NB4 (cell line): ENCODE measurements around the gene MAP4K4.

Experiments used
- DNase-seq: peaks from one replicate; pipeline ENCODE4 v3.0.0; 2010; ENCODE audit warnings: low read depth
- H3K4me3 ChIP-seq: one replicate; pipeline ENCODE4 v1.5.1; 2011; ENCODE audit warnings: mild to moderate bottlenecking, low read depth, low read length, moderate library complexity
- MYC ChIP-seq: IDR thresholded peaks from 2 replicates; pipeline ENCODE4 v1.6.1; 2011; ENCODE audit warnings: low read depth, low read length
- POLR2A ChIP-seq: IDR thresholded peaks from 2 replicates; pipeline ENCODE4 v1.6.1; 2011; ENCODE audit warnings: mild to moderate bottlenecking; ENCODE audit not compliant: insufficient read length; ENCODE audit errors: extremely low read depth
- TF ChIP-seq, protein P1 (sequence below): IDR thresholded peaks from 2 replicates; pipeline ENCODE4 v1.6.1; 2011; ENCODE audit warnings: low read depth, low read length
- TF ChIP-seq, protein P2 (sequence below): IDR thresholded peaks from one replicate; pipeline ENCODE4 v1.5.1; 2012; ENCODE audit warnings: low read depth, low read length

The MAP4K4 gene

DNA sequence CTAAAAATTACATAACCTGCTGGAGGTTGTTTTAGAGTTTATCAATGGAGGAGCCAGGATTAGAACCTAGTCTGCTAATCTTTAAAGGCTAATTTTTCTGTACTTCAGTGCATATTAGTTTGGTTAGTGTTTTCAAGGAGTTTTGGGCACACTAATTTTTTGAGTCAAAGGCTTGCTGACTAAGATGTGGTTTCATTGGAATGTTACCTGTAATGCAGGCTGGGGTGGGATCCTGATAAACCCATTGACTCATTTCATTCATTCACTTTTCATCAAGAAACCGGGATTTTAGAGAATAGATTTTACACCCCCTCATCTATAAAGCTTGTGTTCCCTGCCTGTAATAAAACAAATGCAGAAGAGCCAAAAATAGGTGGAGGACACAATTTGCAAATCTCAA, 202.4 kb downstream of the MAP4K4 start:
- H3K4me3 ChIP-seq: no peak overlapping the region
- DNase-seq: no peak
- TF ChIP-seq, protein P1, sequence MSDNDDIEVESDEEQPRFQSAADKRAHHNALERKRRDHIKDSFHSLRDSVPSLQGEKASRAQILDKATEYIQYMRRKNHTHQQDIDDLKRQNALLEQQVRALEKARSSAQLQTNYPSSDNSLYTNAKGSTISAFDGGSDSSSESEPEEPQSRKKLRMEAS: no peak
- TF ChIP-seq, protein P2, sequence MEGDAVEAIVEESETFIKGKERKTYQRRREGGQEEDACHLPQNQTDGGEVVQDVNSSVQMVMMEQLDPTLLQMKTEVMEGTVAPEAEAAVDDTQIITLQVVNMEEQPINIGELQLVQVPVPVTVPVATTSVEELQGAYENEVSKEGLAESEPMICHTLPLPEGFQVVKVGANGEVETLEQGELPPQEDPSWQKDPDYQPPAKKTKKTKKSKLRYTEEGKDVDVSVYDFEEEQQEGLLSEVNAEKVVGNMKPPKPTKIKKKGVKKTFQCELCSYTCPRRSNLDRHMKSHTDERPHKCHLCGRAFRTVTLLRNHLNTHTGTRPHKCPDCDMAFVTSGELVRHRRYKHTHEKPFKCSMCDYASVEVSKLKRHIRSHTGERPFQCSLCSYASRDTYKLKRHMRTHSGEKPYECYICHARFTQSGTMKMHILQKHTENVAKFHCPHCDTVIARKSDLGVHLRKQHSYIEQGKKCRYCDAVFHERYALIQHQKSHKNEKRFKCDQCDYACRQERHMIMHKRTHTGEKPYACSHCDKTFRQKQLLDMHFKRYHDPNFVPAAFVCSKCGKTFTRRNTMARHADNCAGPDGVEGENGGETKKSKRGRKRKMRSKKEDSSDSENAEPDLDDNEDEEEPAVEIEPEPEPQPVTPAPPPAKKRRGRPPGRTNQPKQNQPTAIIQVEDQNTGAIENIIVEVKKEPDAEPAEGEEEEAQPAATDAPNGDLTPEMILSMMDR: no peak
- no peak for TF ChIP-seq MYC

DNA sequence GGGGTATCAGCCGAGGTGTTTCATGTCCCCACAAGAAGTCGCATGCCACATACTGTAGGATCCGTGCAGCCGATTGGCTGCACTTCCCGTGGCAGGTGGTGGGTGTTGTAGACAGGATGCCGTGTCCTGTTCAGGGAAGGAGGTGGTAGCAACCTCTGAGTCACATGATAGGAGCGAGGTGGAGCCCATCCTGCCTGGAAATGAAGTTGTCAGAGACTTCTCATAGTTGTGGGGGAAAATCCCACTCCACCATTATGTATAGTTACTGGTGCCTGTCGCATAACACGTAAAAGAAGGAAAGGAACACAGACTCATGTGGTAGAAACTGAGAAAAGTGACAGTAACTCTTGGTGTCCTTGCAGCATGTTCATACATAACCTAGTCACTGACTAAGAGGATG, 202.9 kb downstream of the MAP4K4 start:
- TF ChIP-seq, protein P1: no peak
- TF ChIP-seq, protein P2: no peak
- no peak for TF ChIP-seq MYC
- TF ChIP-seq POLR2A: no peak
- no peak overlapping the region for H3K4me3 ChIP-seq
- DNase-seq: no peak

DNA sequence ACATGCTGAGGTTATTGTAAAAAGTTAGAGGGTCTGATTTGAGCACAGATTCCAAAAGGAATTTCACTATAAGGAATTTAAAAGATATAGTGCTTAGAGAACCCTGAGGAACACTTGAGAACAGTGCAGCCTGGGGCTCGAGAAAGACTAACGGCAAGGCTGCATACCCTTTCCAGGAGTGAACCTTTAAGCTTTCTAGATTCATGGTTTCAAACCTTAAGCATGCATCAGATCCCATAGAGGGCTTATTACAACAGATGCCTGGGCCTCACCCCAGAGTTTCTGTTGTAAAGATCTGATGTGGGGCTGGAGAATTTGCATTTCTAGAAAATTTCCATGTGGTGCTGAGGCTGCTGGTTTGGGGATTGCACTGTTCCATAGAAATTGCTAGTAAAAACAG, 203.7 kb downstream of the MAP4K4 start:
- no peak for DNase-seq
- TF ChIP-seq, protein P2: no peak
- TF ChIP-seq MYC (no peak), POLR2A (no peak)
- TF ChIP-seq, protein P1: no peak
- no peak overlapping the region for H3K4me3 ChIP-seq

DNA sequence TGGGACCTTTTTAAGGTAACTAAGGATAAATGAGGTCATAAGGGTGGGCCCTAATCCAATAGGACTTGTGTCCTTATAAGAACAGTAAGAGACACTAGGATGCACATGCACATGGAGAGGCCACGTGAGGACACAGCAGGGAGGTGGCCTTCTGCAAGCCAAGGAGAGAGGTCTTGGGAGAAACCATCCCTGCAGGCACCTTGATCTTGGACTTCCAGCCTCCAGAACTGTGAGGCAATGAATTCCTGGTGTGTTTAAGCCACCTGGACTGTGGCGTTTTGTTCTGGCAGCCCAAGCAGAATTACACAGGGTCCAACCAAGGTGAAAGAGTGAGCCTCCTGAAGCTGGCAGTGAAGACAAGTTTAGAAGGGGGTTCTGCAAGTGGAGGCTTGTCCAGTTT, 204.7 kb downstream of the MAP4K4 start:
- DNase-seq: no peak
- TF ChIP-seq POLR2A (no peak), MYC (no peak)
- TF ChIP-seq, protein P1: no peak
- TF ChIP-seq, protein P2: no peak
- H3K4me3 ChIP-seq: no peak overlapping the region

DNA sequence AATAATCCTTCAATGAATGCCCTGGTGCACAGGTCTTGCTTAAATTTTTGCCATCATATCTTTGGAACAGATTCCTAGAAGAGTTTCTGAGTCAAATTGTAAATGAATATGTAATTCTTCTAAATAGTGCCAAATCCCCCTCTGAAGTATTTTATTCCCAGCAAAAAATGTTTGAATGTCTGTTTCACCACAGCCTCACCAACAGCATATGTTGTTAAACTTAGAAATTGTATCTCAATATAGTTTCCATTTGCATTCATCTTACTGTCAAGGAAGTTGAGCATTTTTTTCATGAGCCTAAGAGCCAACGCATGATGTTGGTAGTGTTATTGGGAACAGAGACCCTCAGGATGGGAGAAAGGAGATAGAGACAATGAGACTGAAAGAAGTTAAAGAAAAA, 207.4 kb downstream of the MAP4K4 start:
- DNase-seq: no peak
- TF ChIP-seq POLR2A (no peak), MYC (no peak)
- TF ChIP-seq, protein P1: no peak
- TF ChIP-seq, protein P2: no peak
- H3K4me3 ChIP-seq: no peak overlapping the region

DNA sequence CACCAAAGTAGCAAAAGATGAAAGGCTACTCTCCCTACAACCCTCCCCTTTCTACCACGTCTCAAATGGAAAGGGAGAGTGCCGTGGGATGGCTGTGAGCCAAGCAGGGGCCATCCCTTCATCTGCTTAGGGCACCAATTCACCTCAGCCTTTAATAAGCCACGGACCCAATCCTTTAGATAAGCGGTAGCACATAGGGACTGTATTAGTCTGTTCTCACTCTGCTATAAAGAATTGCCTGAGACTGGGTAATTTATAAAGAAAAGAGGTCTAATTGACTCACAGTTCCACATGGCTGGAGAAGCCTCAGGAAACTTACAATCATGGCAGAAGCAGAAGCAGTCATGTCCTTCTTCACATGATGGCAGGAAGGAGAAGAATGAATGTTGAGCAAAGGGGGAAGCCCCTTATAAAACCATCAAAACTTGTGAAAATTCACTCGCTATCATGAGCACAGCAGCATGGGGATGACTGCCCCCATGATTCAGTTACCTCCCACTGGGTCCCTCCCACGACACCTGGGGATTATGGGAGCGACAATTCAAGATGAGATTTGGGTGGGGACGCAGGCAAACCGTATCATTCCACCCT, 208.3 kb downstream of the MAP4K4 start:
- DNase-seq: no peak
- no peak overlapping the region for H3K4me3 ChIP-seq
- TF ChIP-seq, protein P1: no peak
- TF ChIP-seq MYC: no peak
